Immature natural killer cell (primary cell): ENCODE data around the gene SPTBN1. TPM values are rescaled to one million over a fixed set of nuclear protein-coding genes. Genes with fewer than 3 reads are reported as not detected.

Source experiments
- DNase-seq, 3 donors: peaks; one replicate each; pipeline ENCODE4 v3.0.0; 2022; ENCODE audit warnings: mixed read lengths in 1 of 3
- H3K27ac Mint-ChIP-seq, 6 donors: one replicate each; pipeline ENCODE4 v1.8.0; 2020; ENCODE audit warnings: mixed read lengths in 6 of 6, mild to moderate bottlenecking in 5 of 6, inconsistent platforms in 4 of 6, moderate library complexity in 3 of 6
- H3K27me3 Mint-ChIP-seq, 3 donors: one replicate each; pipeline ENCODE4 v1.8.0; 2020 to 2021; ENCODE audit warnings: low read depth in 3 of 3, mild to moderate bottlenecking in 3 of 3, mixed read lengths in 3 of 3, moderate library complexity in 3 of 3, inconsistent platforms in 1 of 3
- H3K36me3 Mint-ChIP-seq, 3 donors: one replicate each; pipeline ENCODE4 v1.8.0; 2020; ENCODE audit warnings: mixed read lengths in 3 of 3, inconsistent platforms in 2 of 3, mild to moderate bottlenecking in 2 of 3
- H3K4me1 Mint-ChIP-seq, 2 donors: one replicate each; pipeline ENCODE4 v1.8.0; 2020; ENCODE audit warnings: inconsistent platforms in 2 of 2, mild to moderate bottlenecking in 2 of 2, mixed read lengths in 2 of 2, moderate library complexity in 1 of 2
- H3K4me3 Mint-ChIP-seq, 5 donors: one replicate each; pipeline ENCODE4 v1.8.0; 2020; ENCODE audit warnings: mild to moderate bottlenecking in 5 of 5, mixed read lengths in 5 of 5, inconsistent platforms in 3 of 5, moderate library complexity in 3 of 5
- H3K9me3 Mint-ChIP-seq, 6 donors: one replicate each; pipeline ENCODE4 v1.8.0; 2020; ENCODE audit warnings: mild to moderate bottlenecking in 6 of 6, mixed read lengths in 6 of 6, inconsistent platforms in 4 of 6, moderate library complexity in 3 of 6
- polyA plus RNA-seq, 3 donors: library from polyadenylated mRNA; unstranded; fragments of 300-500 nt; fragmentation: Illumina TruSeq; gene quantifications; one replicate each; pipeline ENCODE4 v1.2.3, GENCODE V29; 2021

SPTBN1 gene
- polyA plus RNA-seq, 3 donors from 2014 or later, result 0.41 to 57.5 (median 7.7) TPM

DNA sequence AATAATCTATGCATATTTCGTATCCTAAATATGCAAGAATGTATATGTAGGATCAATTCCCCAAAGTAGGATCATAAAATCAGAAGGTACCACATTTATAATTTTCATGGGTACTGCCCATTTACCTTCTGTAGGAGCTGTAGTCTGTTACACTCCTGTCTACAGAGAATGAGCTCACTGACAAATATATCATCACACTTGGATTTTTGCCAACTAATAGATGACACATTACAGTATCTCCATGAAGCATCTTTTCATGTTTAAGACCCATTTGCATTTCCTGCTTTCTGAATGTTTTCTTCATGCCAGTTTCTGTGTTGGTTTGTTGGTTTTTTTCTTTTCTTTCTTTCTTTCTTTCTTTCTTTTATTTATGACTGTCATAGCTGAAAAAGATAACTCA lies 196.4 kb downstream of the SPTBN1 start:
- Mint-ChIP-seq H3K4me1 (no peaks in the 10 kb centered on the region), H3K9me3 (no peaks in the 10 kb centered on the region), H3K27me3 (peaks cover 0 to 6% (median 3%) of the 10 kb centered on the region in 3 donors), H3K27ac (peak overlapping the region in 2 of 6 donors; percentile 36 to 76), H3K36me3 (peaks cover 25 to 69% (median 42%) of the 10 kb centered on the region in 3 donors), H3K4me3 (no peak overlapping the region)
- no peak for DNase-seq

DNA sequence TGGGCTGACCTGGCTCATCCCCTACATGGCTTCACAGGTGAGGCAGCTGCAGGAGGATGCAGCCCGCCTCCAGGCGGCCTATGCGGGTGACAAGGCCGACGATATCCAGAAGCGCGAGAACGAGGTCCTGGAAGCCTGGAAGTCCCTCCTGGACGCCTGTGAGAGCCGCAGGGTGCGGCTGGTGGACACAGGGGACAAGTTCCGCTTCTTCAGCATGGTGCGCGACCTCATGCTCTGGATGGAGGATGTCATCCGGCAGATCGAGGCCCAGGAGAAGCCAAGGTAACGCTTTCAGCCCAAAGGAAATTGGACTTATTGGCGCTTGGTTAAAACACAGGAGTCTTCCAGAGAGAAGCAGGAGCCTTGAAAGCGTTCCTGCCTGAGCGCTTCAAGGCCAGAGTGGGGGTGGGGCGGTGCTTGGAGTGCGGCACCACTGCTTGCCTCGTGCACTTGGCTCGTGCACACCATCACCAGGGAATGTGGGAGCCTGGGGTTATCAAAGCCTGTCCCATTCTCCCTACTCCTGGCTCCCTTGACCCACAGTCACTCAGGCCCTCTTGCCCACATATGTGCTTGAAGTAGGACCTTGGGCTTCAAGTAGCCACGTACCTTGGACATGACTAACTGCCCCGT lies 197.6 kb downstream of the SPTBN1 start:
- Mint-ChIP-seq H3K36me3 (peaks cover 22 to 69% (median 50%) of the 10 kb centered on the region in 3 donors), H3K9me3 (no peaks in the 10 kb centered on the region), H3K27me3 (peaks cover 0 to 6% (median 3%) of the 10 kb centered on the region in 3 donors), H3K4me3 (no peak overlapping the region), H3K4me1 (no peaks in the 10 kb centered on the region), H3K27ac (no peak overlapping the region)
- no peak for DNase-seq

DNA sequence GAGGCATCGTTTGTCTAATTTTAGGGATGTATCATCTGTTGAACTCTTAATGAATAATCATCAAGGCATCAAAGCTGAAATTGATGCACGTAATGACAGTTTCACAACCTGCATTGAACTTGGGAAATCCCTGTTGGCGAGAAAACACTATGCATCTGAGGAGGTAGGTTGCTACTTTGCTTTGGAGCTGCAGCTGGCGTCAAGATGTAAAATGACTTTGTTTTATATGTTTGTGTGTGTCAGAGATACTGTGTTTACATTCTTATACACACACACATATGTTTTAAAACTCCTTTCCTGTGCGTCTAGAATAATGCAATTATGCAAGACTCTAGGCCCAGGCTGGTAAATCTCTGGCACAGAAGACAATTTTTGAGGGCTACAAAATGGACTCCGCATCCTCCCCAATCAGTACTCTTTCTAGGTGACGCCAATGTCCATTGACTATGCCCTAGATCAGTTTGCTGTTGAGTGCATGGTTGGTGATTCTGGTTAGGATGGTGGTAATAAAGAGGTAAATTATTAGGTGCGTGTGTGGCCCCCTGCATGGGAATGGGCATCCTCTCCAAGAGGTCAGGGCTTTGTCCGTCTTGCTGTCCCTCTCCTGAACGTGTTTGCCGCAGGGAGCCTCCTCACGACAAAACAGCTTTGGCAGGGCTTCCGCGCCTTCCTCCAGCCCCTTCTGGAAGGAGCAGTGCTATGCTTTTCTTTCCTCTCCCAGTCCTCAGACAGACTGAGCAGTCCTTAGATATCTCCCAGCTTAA lies 199.1 kb downstream of the SPTBN1 start:
- no peaks in the 10 kb centered on the region for H3K4me1 Mint-ChIP-seq
- H3K27ac Mint-ChIP-seq, result no peak overlapping the region
- no peaks in the 10 kb centered on the region for H3K9me3 Mint-ChIP-seq
- peaks cover 14 to 69% (median 43%) of the 10 kb centered on the region in 3 donors for H3K36me3 Mint-ChIP-seq
- H3K4me3 Mint-ChIP-seq, result no peak overlapping the region
- DNase-seq, result no peak
- peaks cover 0 to 3% (median 2%) of the 10 kb centered on the region in 3 donors for H3K27me3 Mint-ChIP-seq

- no peak overlapping the region for H3K4me3 Mint-ChIP-seq
- no peak for DNase-seq
Observed at GRCh38 chr2:54656863-54657262, 200.7 kb downstream of the SPTBN1 start.

DNA sequence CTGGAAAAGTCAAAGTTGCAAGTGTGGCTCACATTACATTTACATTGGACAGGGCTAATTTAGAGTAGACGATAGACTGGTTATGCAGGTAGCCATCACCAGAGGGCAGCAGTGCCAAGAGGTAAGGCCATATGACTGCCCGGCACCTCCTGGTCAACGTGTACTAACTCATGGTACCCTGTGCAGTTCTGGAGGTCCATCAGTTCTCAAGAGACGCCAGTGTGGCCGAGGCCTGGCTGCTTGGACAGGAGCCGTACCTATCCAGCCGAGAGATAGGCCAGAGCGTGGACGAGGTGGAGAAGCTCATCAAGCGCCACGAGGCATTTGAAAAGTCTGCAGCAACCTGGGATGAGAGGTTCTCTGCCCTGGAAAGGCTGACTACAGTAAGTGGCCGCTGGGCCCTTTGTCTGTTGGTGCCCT lies 201.5 kb downstream of the SPTBN1 start:
- Mint-ChIP-seq H3K27me3 (peaks cover 0 to 3% (median 2%) of the 10 kb centered on the region in 3 donors), H3K27ac (peak overlapping the region in 2 of 6 donors; percentile 19 to 23), H3K36me3 (peaks cover 17 to 77% (median 47%) of the 10 kb centered on the region in 3 donors), H3K4me3 (no peak overlapping the region), H3K9me3 (no peaks in the 10 kb centered on the region), H3K4me1 (no peaks in the 10 kb centered on the region)
- peak in 1 of 3 donors; percentile 12 for DNase-seq

More at GRCh38 chr2:54656863-54657262, 200.7 kb downstream of the SPTBN1 start:
- H3K4me1 Mint-ChIP-seq, result no peaks in the 10 kb centered on the region
- peaks cover 17 to 76% (median 46%) of the 10 kb centered on the region in 3 donors for H3K36me3 Mint-ChIP-seq
- H3K9me3 Mint-ChIP-seq, result no peaks in the 10 kb centered on the region
- H3K27ac Mint-ChIP-seq, result no peak overlapping the region
- peaks cover 0 to 3% (median 2%) of the 10 kb centered on the region in 3 donors for H3K27me3 Mint-ChIP-seq

- H3K27ac Mint-ChIP-seq, result peak overlapping the region in 3 of 6 donors; percentile 12 to 34 (median 26)
- no peak for DNase-seq
- H3K4me1 Mint-ChIP-seq, result no peaks in the 10 kb centered on the region
- peaks cover 0 to 3% (median 2%) of the 10 kb centered on the region in 3 donors for H3K27me3 Mint-ChIP-seq
- H3K36me3 Mint-ChIP-seq, result peaks cover 22 to 77% (median 48%) of the 10 kb centered on the region in 3 donors
- H3K9me3 Mint-ChIP-seq, result no peaks in the 10 kb centered on the region
- no peak overlapping the region for H3K4me3 Mint-ChIP-seq
Observed at GRCh38 chr2:54658564-54659071, 202.5 kb downstream of the SPTBN1 start.

- Mint-ChIP-seq H3K36me3 (peaks cover 25 to 78% (median 52%) of the 10 kb centered on the region in 3 donors), H3K4me1 (no peaks in the 10 kb centered on the region), H3K4me3 (no peak overlapping the region), H3K27ac (peak overlapping the region in 1 of 6 donors; percentile 25), H3K9me3 (no peaks in the 10 kb centered on the region), H3K27me3 (peaks cover 0 to 3% (median 0%) of the 10 kb centered on the region in 3 donors)
- no peak for DNase-seq
Observed at GRCh38 chr2:54659527-54659926, 203.4 kb downstream of the SPTBN1 start.

DNA sequence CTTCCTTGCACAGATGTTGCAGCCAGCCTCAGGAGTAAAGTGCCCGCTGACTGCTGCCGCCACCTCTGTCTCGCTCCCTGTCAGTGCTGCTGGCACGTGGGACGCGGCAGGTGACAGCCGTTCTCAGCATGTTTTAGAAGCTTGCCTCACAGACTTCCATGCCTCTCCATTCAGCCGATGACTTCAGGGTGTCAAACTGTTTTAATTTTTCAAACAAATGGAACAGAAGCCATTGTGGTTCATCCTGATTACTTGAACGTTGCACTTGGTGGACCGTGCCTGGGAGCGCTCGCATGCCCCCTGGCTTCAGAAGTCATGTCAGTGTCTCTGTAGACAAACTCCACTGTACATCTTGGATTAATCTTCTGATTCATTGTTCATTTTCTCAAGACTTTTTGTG lies 204.6 kb downstream of the SPTBN1 start:
- Mint-ChIP-seq H3K27me3 (peaks cover 0 to 4% (median 3%) of the 10 kb centered on the region in 3 donors), H3K27ac (no peak overlapping the region), H3K36me3 (peaks cover 31 to 78% (median 53%) of the 10 kb centered on the region in 3 donors), H3K9me3 (no peaks in the 10 kb centered on the region), H3K4me1 (peaks cover 8 to 10% of the 10 kb centered on the region in 2 donors), H3K4me3 (no peak overlapping the region)
- DNase-seq, result no peak

- DNase-seq, result no peak
- H3K36me3 Mint-ChIP-seq, result peaks cover 40 to 86% (median 47%) of the 10 kb centered on the region in 3 donors
- H3K9me3 Mint-ChIP-seq, result no peaks in the 10 kb centered on the region
- peak overlapping the region in 1 of 6 donors; percentile 41 for H3K27ac Mint-ChIP-seq
- H3K4me3 Mint-ChIP-seq, result no peak overlapping the region
- H3K4me1 Mint-ChIP-seq, result peaks cover 16 to 21% of the 10 kb centered on the region in 2 donors
- peaks cover 0 to 10% (median 2%) of the 10 kb centered on the region in 3 donors for H3K27me3 Mint-ChIP-seq
Observed at GRCh38 chr2:54663424-54664030, 207.4 kb downstream of the SPTBN1 start.

- DNase-seq, result no peak
- Mint-ChIP-seq H3K4me3 (no peak overlapping the region), H3K36me3 (peaks cover 39 to 79% (median 47%) of the 10 kb centered on the region in 3 donors), H3K27ac (no peak overlapping the region), H3K9me3 (no peaks in the 10 kb centered on the region), H3K27me3 (peaks cover 0 to 13% (median 2%) of the 10 kb centered on the region in 3 donors), H3K4me1 (peaks cover 16 to 21% of the 10 kb centered on the region in 2 donors)
Observed at GRCh38 chr2:54664238-54664786, 208.2 kb downstream of the SPTBN1 start.

DNA sequence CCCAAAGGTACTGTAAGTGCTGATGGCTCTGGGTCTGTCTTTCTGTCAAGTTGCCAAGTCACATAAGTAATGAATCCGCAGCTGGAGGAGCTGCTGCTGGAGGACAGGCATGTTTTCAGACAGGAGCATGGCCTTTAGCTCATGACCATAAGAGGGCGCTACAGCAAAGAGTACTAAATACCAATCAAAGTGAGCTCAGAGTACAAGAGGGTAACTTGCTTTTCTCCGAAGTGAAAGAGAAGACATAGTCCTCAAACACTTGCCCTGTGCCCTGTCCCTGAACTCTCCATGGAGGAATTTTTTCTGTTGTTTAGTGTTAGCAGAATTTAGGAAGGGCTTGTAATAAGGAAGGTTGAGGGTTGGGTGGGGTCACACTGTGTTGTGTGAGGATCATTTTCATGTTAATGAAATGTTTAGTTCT lies 209.3 kb downstream of the SPTBN1 start:
- Mint-ChIP-seq H3K4me1 (peaks cover 16 to 21% of the 10 kb centered on the region in 2 donors), H3K36me3 (peaks cover 41 to 77% (median 42%) of the 10 kb centered on the region in 3 donors), H3K4me3 (no peak overlapping the region), H3K27ac (peak overlapping the region in 4 of 6 donors; percentile 3 to 59 (median 35)), H3K27me3 (peaks cover 0 to 13% (median 2%) of the 10 kb centered on the region in 3 donors), H3K9me3 (no peaks in the 10 kb centered on the region)
- DNase-seq, result peak; percentile 11 to 18 (median 18)

- peak overlapping the region in 2 of 6 donors; percentile 32 to 80 for H3K27ac Mint-ChIP-seq
- peaks cover 16 to 21% of the 10 kb centered on the region in 2 donors for H3K4me1 Mint-ChIP-seq
- no peaks in the 10 kb centered on the region for H3K9me3 Mint-ChIP-seq
- peaks cover 0 to 15% (median 2%) of the 10 kb centered on the region in 3 donors for H3K27me3 Mint-ChIP-seq
- no peak for DNase-seq
- H3K36me3 Mint-ChIP-seq, result peaks cover 38 to 80% (median 45%) of the 10 kb centered on the region in 3 donors
- H3K4me3 Mint-ChIP-seq, result no peak overlapping the region
Observed at GRCh38 chr2:54666131-54666633, 210.1 kb downstream of the SPTBN1 start.
